HUES64 (cell line): ENCODE measurements around the gene SFT2D1.
A peak's percentile ranks its signal among the peaks of the same experiment; 100 is the strongest.
"Not testable (repeated sequence)": the region's sequence is repeated elsewhere in the genome, so short reads cannot be mapped to it uniquely, and the experiment has no call there.

Source experiments
- H3K27ac ChIP-seq: 2 replicates; pipeline ENCODE4 v1.7.0; 2013; ENCODE audit warnings: low read depth, low read length, inconsistent platforms
- H3K27me3 ChIP-seq: 2 replicates; pipeline ENCODE4 v1.6.1; 2013; ENCODE audit warnings: mild to moderate bottlenecking, low read length; ENCODE audit not compliant: insufficient read depth
- H3K36me3 ChIP-seq: 2 replicates; pipeline ENCODE4 v1.6.1; 2013; ENCODE audit warnings: mild to moderate bottlenecking, low read length; ENCODE audit not compliant: insufficient read depth
- H3K4me1 ChIP-seq: 2 replicates; pipeline ENCODE4 v1.6.1; 2013; ENCODE audit warnings: mild to moderate bottlenecking, low read length, moderate library complexity; ENCODE audit not compliant: insufficient read depth
- H3K4me3 ChIP-seq: 2 replicates; pipeline ENCODE4 v1.5.1; 2013; ENCODE audit warnings: mild to moderate bottlenecking, low read length, moderate library complexity
- H3K9ac ChIP-seq: 2 replicates; pipeline ENCODE4 v1.6.1; 2013; ENCODE audit warnings: mild to moderate bottlenecking, low read depth, low read length
- H3K9me3 ChIP-seq: 2 replicates; pipeline ENCODE4 v1.6.1; 2013; ENCODE audit warnings: low read depth, low read length; ENCODE audit not compliant: insufficient read depth
- WGBS: fragments of 150-250, 120-280 bp; methylation state at CpG from one replicate; pipeline ENCODE4 v1.1.7; 2013; ENCODE audit warnings: missing lambda C conversion rate; 5-methylcytosine and 5-hydroxymethylcytosine counted together

SFT2D1 gene

GRCh38 chr6:166364456-166364855 is 22.1 kb upstream of the SFT2D1 start:
- WGBS, result 85% methylated on average over 7 of the region's 7 CpGs
- H3K27ac ChIP-seq, result peak overlapping the region; percentile 95
- H3K4me3 ChIP-seq, result no peak overlapping the region
- no peaks in the 10 kb centered on the region for H3K9me3 ChIP-seq
- H3K4me1 ChIP-seq, result peaks cover 55% of the 10 kb centered on the region
- H3K36me3 ChIP-seq, result no peaks in the 10 kb centered on the region
- H3K27me3 ChIP-seq, result no peaks in the 10 kb centered on the region
- peak overlapping the region; percentile 32; the same call in 1 of the 2 replicates for H3K9ac ChIP-seq

DNA sequence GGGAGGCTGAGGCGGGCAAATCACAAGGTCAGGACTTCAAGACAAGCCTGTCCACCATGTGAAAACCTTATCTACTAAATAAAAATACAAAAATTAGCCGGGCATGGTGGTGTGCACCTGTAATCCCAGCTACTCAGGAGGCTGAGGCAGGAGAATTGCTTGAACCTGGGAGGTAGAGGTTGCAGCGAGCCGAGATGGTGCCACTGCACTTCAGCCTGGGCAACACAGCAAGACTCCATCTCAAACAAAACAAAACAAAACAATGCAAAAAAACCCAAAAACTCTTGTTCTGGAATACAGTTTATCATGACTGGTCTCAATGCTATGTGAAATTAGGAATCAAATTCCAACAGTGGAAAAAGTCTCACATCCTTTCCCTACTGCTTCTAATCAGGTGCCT is 20.1 kb upstream of the SFT2D1 start:
- H3K9me3 ChIP-seq, H3K9ac ChIP-seq, H3K27ac ChIP-seq, H3K27me3 ChIP-seq, H3K4me3 ChIP-seq, H3K36me3 ChIP-seq: not testable (repeated sequence)
- 95% methylated on average over 4 of the region's 4 CpGs for WGBS
- H3K4me1 ChIP-seq, result peaks cover 49% of the 10 kb centered on the region

DNA sequence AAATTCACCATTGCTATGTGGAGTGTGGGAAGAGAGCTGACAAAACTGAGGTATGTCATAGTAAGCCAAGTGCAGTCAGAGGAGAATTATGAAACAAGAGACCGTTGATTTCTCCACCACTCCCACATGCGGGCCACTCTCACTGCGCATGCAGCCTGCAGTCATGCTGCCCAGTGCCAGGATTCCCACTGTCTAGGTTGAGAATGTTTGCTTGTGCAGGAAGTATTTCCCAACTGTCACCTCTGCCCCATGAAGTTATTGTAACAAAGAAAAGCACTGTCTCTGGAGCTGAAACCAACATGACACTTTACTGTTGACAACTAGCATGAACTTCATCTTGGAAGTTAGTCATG is 18.7 kb upstream of the SFT2D1 start:
- Histone ChIP-seq H3K27ac (no peak overlapping the region), H3K4me3 (no peak overlapping the region), H3K4me1 (peaks cover 37% of the 10 kb centered on the region), H3K9me3 (no peaks in the 10 kb centered on the region), H3K36me3 (no peaks in the 10 kb centered on the region), H3K9ac (no peak overlapping the region), H3K27me3 (no peaks in the 10 kb centered on the region)
- 95% methylated on average over 3 of the region's 3 CpGs for WGBS

DNA sequence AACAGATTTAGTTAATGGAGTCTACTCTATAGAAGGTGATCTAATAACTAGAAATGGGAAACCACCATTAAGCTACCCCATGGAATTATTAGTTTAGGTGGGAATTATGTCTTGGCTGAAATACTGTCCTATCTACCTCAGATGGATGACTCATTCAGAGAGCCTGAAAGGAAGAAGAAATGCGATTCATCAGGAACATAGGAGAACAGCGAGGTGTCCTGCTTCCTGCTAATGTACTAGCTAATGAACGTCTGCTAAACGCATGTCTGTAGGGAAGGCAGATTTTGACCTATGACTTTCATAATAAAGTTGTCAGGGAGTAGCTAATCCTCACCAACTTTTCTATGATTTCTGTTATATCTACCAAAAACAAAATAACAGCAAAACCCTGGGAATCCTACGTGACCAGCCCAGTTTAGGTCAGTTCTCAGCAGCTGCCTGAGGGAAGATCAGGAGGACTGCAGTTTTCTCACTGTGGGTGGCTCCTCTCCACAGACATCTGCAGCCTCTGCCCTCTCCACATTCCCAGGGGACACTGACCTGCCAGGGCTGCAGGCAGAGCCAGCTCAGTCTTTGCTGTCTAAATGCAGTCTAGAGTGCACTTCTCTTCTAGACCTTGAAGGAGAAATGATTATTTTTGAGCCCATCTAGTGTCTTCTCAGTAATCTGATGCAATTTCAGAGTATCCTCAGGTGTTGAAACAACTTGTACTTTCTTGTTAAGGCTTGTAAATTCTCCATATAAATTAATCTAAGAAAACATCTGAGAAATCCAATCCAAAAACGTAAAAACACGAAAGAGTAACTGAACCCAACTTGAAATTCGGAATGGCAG is 18.1 kb upstream of the SFT2D1 start:
- H3K9me3 ChIP-seq, result no peaks in the 10 kb centered on the region
- peaks cover 31% of the 10 kb centered on the region for H3K4me1 ChIP-seq
- H3K36me3 ChIP-seq, result no peaks in the 10 kb centered on the region
- 88% methylated on average over 8 of the region's 8 CpGs for WGBS
- H3K27me3 ChIP-seq, result no peaks in the 10 kb centered on the region
- no peak overlapping the region for H3K9ac ChIP-seq
- no peak overlapping the region for H3K4me3 ChIP-seq
- H3K27ac ChIP-seq, result no peak overlapping the region

DNA sequence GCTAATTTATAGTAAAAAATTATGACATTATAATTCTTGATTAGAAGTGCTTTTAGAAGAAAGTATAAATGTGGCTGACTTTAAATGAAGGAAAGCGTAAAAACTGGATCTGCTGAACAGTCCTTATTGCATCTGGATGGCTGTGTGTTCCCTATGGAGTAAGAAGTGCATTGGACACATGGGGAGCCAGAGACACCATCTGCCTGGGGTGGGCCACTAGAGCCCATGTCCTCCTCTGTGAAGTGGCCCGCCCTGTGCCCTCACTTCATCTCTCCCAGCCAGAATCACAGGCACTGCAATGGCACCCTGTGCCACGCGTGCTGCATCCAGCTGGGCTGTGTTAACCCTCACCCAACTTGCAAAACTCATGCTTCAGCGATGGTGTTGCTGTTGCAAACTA is 13.2 kb upstream of the SFT2D1 start:
- Histone ChIP-seq H3K36me3 (no peaks in the 10 kb centered on the region), H3K4me1 (peaks cover 21% of the 10 kb centered on the region), H3K9ac (no peak overlapping the region), H3K27ac (no peak overlapping the region), H3K9me3 (no peaks in the 10 kb centered on the region), H3K4me3 (no peak overlapping the region), H3K27me3 (no peaks in the 10 kb centered on the region)
- WGBS, result 81% methylated on average over 5 of the region's 5 CpGs

GRCh38 chr6:166354965-166355364 is 12.6 kb upstream of the SFT2D1 start:
- no peak overlapping the region for H3K27ac ChIP-seq
- H3K27me3 ChIP-seq, result no peaks in the 10 kb centered on the region
- H3K9me3 ChIP-seq, result no peaks in the 10 kb centered on the region
- H3K36me3 ChIP-seq, result no peaks in the 10 kb centered on the region
- 95% methylated on average over 4 of the region's 4 CpGs for WGBS
- H3K9ac ChIP-seq, result no peak overlapping the region
- peaks cover 15% of the 10 kb centered on the region for H3K4me1 ChIP-seq
- no peak overlapping the region for H3K4me3 ChIP-seq

GRCh38 chr6:166354143-166354542 is 11.8 kb upstream of the SFT2D1 start:
- H3K4me3 ChIP-seq, result no peak overlapping the region
- WGBS, result 82% methylated on average over 4 of the region's 4 CpGs
- no peaks in the 10 kb centered on the region for H3K9me3 ChIP-seq

GRCh38 chr6:166353507-166353906 is 11.2 kb upstream of the SFT2D1 start:
- Histone ChIP-seq H3K9me3 (no peaks in the 10 kb centered on the region), H3K36me3 (no peaks in the 10 kb centered on the region), H3K9ac (no peak overlapping the region), H3K27ac (no peak overlapping the region), H3K4me1 (peaks cover 10% of the 10 kb centered on the region), H3K4me3 (no peak overlapping the region), H3K27me3 (no peaks in the 10 kb centered on the region)
- 86% methylated on average over 1 of the region's 1 CpG for WGBS

More at GRCh38 chr6:166354143-166354542, 11.8 kb upstream of the SFT2D1 start:
- Histone ChIP-seq H3K27me3 (no peaks in the 10 kb centered on the region), H3K9ac (no peak overlapping the region), H3K4me1 (peaks cover 10% of the 10 kb centered on the region), H3K36me3 (no peaks in the 10 kb centered on the region), H3K27ac (no peak overlapping the region)

- Histone ChIP-seq H3K27me3 (no peaks in the 10 kb centered on the region), H3K9me3 (no peaks in the 10 kb centered on the region)
Observed at GRCh38 chr6:166352923-166353322, 10.6 kb upstream of the SFT2D1 start.

DNA sequence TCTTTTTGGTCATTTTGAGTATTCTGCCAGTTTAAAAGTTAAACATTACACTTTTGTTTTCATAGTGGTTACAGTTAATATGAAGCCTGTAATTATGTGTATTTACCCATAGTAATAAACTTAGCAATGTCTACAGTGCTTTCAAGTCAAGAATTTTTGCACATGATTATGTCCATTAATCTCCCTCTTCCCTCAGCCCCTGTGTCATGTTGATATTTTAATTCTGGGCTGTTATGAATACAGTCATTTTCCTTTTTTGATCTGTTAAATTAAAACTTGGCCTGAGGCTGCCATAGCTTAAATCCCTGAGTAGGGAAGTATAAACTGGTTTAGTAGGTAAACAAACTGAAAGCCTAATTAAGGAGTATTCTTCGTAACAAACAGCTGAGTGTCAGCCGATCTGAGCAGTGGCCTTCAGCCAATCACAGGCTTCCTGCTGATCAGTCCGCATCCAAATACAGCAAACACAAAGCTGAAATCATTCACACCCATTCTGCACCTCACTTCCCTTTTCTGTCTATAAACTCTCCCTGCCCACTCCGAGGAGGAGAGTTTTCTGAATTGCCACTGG is 9.5 kb upstream of the SFT2D1 start:
- Histone ChIP-seq H3K27ac (no peak overlapping the region), H3K9ac (no peak overlapping the region), H3K4me1 (peaks cover 10% of the 10 kb centered on the region), H3K4me3 (no peak overlapping the region), H3K36me3 (no peaks in the 10 kb centered on the region), H3K9me3 (no peaks in the 10 kb centered on the region), H3K27me3 (no peaks in the 10 kb centered on the region)
- 59% methylated on average over 4 of the region's 4 CpGs for WGBS

More at GRCh38 chr6:166352923-166353322, 10.6 kb upstream of the SFT2D1 start:
- no peak overlapping the region for H3K27ac ChIP-seq
- no peak overlapping the region for H3K9ac ChIP-seq
- H3K4me3 ChIP-seq, result no peak overlapping the region
- H3K4me1 ChIP-seq, result peaks cover 10% of the 10 kb centered on the region
- no peaks in the 10 kb centered on the region for H3K36me3 ChIP-seq

DNA sequence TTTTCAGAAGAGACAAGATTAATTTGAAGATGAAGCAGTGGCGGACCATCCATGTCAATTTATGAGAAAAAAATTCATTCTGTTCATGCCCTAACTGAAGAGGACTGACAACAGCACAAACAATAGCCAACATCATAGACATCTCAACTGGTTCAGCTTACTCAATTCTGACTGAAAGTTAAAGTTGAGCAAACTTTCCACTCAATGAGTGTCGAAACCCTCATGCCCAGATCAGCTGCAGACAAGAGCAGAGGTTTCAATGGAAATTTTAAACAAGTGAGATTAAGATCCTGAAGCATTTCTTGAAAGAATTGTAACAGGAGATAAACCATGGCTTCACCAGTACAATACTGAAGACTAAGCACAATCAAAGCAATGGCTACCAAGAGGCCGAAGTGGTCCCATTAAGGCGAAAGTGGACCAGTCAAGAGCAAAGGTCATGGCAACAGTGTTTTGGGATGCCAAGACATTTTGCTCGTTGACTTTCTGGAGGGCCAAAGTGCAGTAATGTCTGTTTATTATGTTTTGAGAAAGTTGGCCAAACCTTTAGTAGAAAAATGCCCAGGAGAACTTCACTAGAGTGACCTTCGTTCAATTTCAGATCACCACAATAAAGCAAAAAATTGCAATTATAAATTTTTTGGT is 6.1 kb upstream of the SFT2D1 start:
- Histone ChIP-seq H3K4me3 (no peak overlapping the region), H3K9ac (no peak overlapping the region), H3K9me3 (no peaks in the 10 kb centered on the region), H3K4me1 (peaks cover 10% of the 10 kb centered on the region), H3K36me3 (no peaks in the 10 kb centered on the region), H3K27me3 (no peaks in the 10 kb centered on the region), H3K27ac (no peak overlapping the region)
- WGBS, result 94% methylated on average over 5 of the region's 6 CpGs
